HG02798 (cell line): Measurements from ENCODE around the gene RGR.

Experiments used
- ATAC-seq: cut with Tn5 transposase; IDR thresholded peaks from one replicate; pipeline ENCODE4 v1.9.1; 2021; ENCODE audit warnings: mild to moderate bottlenecking; ENCODE audit not compliant: unreplicated experiment, poor library complexity

The RGR gene

DNA sequence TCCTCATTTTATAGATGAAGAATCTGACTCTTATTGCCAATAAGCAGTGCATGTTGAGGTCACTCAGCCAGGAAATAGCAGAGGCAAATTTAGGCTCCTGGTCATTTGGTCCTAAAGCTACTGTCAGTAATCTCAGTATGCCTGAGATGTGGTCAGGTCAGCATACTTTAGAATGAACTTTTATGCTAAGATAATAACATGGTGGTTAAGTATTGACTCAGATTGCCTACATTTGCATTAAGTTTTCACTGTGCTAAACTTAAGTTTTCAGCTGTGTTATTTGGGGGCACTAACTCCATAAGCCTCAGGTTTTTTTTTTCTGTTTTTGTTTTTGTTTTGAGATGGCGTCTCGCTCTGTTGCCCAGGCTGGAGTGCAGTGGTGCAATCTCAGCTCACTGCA is 47.6 kb downstream of the RGR start:
- ATAC-seq, result peak; percentile 62

DNA sequence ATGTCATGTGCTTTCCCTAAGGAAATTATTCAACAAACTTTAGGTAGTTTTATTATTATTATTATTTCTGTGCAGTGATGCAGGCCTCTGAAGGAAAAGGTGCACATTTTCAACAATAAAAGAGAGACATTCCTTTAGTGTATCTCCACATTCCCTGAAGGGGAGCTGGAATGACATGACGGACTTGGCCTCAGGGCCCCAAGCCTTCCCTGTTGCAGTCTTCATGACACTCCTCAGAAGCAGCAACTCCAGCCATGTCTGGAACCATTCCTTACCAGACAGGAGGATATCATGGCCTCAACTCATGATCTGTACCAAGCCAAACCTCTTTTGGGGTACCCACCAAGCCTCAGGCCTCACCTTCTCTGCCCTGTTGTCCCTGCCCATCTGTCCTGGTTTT is 48.3 kb downstream of the RGR start:
- ATAC-seq, result no peak

DNA sequence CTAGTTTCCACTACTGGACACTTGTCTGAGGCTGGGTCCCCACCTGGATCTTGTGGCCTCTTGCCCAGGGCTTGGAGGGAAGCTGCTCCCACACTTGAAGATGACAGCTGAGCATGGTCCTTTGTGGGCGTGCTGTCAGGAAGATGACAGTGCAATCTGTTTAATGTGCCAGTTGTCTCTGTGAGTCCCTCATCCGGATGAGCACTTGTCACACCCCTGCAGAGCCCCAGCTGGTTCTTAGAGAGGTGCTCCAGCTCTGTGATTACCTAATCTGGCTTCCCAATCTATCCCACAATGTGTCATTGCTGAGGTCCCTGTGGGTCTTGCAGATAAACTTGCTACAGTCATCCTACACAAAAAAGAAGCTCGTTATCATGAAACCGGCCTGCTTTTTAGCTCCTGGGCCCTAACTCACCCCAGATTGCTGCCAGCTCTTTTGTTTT is 48.7 kb downstream of the RGR start:
- no peak for ATAC-seq

DNA sequence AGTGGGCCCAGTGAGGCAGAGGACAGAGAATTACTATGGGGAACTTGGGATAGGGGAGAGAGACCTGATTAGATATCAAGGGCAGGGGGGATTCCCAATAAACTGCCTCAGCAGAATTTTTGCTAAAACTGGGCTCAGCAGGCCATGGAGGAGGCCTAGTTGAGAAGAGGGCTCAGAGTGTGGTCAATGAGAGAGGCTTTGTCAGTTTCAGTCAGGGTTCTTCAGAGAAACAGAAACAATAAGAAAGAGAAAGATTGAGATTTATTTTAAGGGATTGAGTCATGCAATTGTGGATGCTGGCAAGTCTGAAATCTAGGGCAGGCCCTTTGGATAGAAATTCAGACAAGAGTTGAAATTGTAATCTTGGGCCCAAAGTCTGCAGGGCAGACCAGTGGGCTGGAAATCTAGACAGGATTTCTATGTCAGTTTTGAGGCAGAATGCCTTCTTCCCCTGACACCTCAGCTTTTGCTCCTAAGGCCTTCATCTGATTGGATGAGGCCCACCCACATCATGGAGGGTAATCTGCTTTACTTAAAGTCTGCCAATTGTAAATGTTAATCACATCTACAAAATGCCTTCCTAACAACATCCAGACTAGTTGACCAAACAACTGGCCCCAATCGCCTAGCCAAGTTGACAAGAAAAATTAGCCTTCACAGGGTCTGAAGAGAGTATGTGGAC is 50.1 kb downstream of the RGR start:
- peak; percentile 67 for ATAC-seq

DNA sequence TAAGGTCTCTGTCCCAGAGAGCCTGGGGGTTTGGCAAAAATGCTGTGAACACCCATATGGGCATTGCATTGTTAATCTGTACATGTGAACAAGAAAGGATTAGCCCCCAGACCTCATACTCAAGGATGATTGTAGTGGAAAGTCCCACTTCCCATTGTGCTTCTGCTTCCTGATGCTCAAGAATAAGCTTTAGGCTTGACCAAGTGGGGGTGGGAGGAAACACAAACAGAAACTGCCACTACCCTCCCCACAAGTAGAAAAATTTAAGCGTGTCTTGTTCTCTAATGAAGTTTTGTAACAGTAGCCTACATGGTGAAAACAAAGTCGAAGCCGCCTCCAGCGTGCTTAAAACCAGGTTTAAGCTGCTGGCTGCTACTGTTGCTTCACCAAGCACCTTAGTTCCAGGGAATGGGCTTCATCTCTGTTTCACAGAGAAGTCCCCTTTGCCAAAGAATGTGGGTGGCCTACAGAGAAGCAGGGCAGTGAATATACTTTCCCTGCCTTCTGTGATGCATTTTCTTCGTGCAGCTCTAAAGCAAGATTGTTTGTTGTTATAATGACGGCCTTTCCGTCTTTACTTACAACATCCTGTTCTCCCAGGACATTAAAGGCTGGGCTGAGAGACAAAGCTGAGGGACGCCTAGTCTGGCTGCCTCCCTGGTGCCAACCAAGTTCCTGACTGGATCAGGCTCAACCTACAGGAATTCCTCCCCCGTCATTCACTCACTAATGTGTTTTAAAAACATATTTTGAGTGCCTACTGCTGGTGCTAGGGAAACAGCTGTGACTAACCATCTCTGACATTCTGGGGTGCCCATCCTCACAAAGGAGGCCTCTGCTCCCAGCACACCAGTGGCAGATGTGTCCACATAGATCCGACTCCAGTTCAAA is 51.5 kb downstream of the RGR start:
- ATAC-seq, result no peak

DNA sequence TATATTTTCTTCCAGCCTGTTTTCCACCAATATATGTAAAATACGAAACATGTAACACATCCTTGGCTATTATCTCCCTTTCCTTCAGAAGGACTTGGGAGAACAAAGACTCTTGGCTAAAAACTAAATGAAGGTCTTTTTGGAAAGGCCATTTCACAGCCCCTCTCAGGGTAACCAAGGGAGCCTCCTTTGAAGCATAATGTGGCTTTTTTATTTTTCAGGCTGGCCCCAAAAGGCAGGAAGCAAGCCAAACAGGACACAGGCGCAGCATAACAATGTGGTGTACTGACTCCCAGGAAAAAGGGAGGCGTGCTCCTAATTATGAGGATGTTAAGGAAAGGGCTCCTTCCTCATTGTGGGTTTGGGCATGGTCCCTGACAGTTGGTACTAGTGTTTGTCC is 53.2 kb downstream of the RGR start:
- ATAC-seq, result no peak

DNA sequence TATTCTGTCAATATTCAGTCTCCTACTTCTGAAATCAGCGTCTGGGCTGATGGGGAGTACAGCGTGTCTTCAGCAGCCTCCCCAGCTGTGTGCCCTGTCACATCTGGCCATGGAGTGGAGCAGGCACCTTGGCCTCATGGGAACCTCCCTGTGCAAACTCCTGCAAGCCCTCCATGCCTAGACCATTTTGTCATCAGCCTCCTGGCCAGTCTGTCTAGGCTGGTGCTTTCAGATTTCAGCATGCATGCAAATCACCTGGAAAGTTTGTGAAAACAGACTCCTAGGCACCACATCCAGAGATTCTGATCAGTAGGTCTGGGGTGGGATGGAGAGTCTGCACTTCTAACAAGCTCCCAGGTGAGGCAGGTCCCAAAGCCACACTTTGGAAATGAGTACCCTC is 57.4 kb downstream of the RGR start:
- ATAC-seq, result no peak

DNA sequence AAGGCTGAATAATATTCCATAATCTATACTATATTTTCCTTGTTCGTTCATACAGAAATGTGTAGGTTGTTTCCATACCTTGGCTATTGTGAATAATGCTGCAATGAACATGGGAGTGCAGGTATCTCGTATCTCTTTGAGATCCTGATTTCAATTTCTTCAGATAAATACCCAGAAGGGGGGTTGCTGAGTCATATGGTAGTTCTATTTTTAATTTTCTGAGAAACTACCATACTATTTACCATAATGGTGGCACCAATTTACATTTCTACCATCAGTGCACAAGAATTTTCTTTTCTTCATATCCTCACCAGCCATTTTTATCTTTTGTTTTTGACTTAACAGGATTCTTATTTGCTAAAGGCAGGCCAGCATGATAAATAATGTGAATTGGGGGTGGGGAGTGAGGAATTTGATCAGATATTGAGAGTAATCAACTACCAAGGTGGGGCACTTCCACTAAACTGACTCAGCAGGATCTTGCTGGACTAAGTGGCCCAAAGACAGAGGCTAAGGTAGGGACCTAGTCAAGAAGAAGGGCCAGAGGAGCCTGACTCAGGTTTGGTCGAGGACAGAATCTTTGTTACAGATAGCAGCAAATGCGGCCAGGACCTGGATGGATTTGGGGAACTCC is 62.0 kb downstream of the RGR start:
- no peak for ATAC-seq

DNA sequence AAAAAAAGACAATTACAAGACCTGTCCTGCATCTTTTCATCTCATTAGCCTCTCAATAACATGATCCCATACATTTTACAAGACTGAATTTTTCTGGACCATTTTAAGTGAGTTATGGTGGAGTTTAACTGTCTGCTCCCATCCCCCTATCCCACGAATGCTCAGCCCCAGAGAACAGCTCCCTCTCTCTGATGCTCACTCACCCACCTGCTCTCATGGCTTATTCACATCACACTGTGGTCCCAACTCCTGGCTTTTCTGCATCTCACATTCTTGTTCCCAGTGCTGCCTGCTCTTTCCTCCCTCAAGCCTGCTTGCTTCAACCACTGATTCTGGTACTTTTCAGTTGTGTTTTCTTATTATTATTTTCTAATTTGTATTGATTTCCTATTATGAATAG is 63.2 kb downstream of the RGR start:
- no peak for ATAC-seq

DNA sequence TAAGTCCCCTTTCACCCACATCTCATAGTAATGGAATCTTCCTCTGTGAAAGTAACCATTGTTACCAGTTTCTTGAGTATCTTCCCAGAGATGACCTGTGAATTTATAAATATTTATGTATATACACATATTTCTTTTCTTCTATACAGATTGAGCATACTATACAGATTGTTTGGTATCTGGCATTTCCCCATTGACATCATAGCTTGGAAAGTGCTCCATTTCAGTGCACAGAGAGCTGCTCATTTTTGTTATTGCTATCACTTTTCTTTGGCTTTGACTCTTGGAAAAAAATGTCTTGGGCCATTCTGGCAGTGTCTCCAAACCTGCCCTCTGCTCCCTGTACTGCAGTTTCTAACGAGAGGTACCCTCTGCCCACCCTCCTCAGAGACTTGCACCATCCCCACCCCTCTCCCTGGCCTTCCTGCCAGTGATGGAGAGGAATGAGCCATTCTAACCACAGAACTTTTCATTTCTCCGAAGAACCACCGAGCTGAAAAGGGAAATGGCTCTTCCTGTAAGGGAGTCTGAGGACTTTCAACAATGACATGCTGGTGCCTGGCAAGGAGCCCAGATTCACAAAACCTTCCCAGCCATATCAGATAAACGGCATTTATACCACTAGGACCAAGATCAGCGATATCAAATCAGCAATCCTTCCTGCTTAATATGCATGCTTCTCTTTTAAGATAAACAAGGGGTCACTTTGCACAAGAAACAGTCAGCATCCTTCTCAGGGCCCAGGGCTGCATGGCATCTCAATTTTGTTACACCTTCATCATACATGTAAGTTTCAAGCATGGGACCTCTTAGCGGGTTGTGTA is 63.8 kb downstream of the RGR start:
- no peak for ATAC-seq
